Lung microvascular endothelial cell (primary cell): Measurements from ENCODE around the gene VAMP7. TPM values are rescaled to one million over a fixed set of nuclear protein-coding genes. Genes with fewer than 3 reads are reported as not detected.
"Not testable (repeated sequence)": the region's sequence is repeated elsewhere in the genome, so short reads cannot be mapped to it uniquely, and the experiment has no call there.

Source experiments
- DNase-seq, 2 donors: peaks; one replicate each; pipeline versions ENCODE4 v3.0.0 to v3.0.0-alpha.2; 2010; ENCODE audit warnings: low read depth in 2 of 2
- total RNA-seq: library from RNA; depleted of rRNA; stranded (reverse); fragments of >200 nt; gene quantifications from 2 replicates; pipeline ENCODE4 v1.2.1, GENCODE V29; 2014

Gene VAMP7
- total RNA-seq = 31.8 and 32.7 TPM in 2 replicates

- peak; percentile 90 to 92 for DNase-seq
These were observed at the start of gene VAMP7 for GRCh38 chrX:155881158-155881993. VAMP7 (plus strand) TSS chrX:155881345; CDS start chrX:155889467, 8,122 bp downstream.

GRCh38 chrX:155841232-155841631, 39.9 kb upstream of the VAMP7 start:
- DNase-seq = no peak

GRCh38 chrX:155851786-155852185, 29.4 kb upstream of the VAMP7 start:
- DNase-seq = not testable (repeated sequence)

GRCh38 chrX:155857561-155857960, 23.6 kb upstream of the VAMP7 start:
- DNase-seq = peak; percentile 3

GRCh38 chrX:155864655-155865054, 16.5 kb upstream of the VAMP7 start:
- DNase-seq = peak in 1 of 2 donors; percentile 11

GRCh38 chrX:155865193-155865592, 16.0 kb upstream of the VAMP7 start:
- DNase-seq = no peak

GRCh38 chrX:155867821-155868220, 13.3 kb upstream of the VAMP7 start:
- DNase-seq = no peak

- no peak for DNase-seq
These were observed 10.2 kb upstream of the VAMP7 start for GRCh38 chrX:155870958-155871357.

GRCh38 chrX:155871934-155872333, 9.2 kb upstream of the VAMP7 start:
- DNase-seq = no peak

GRCh38 chrX:155873188-155873587, 8.0 kb upstream of the VAMP7 start:
- DNase-seq = no peak

- DNase-seq = no peak
These were observed 6.4 kb upstream of the VAMP7 start for GRCh38 chrX:155874571-155875244.

- DNase-seq = no peak
These were observed 4.4 kb upstream of the VAMP7 start for GRCh38 chrX:155876704-155877103.

GRCh38 chrX:155877288-155877687, 3.9 kb upstream of the VAMP7 start:
- no peak for DNase-seq

- DNase-seq = peak; percentile 1 to 17
These were observed 473 bp upstream of the VAMP7 start for GRCh38 chrX:155880586-155881157.

GRCh38 chrX:155886409-155886808, 5.3 kb downstream of the VAMP7 start:
- DNase-seq = no peak

GRCh38 chrX:155888139-155888538, 7.0 kb downstream of the VAMP7 start:
- peak; percentile 24 to 59 for DNase-seq

- peak in 1 of 2 donors; percentile 2 for DNase-seq
These were observed 8.2 kb downstream of the VAMP7 start for GRCh38 chrX:155889328-155889727.

- no peak for DNase-seq
These were observed 10.5 kb downstream of the VAMP7 start for GRCh38 chrX:155891446-155892210.

- DNase-seq = no peak
These were observed 12.4 kb downstream of the VAMP7 start for GRCh38 chrX:155893521-155893920.

GRCh38 chrX:155896512-155896911, 15.4 kb downstream of the VAMP7 start:
- DNase-seq = no peak

GRCh38 chrX:155899366-155899765, 18.2 kb downstream of the VAMP7 start:
- DNase-seq = no peak

- no peak for DNase-seq
These were observed 19.6 kb downstream of the VAMP7 start for GRCh38 chrX:155900765-155901164.
